GM21447 (cell line): ENCODE results near the gene TBX18.
A peak's percentile ranks its signal among the peaks of the same experiment; 100 is the strongest.

Source experiments
- ATAC-seq: cut with Tn5 transposase; IDR thresholded peaks from one replicate; pipeline ENCODE4 v1.9.1; 2021; ENCODE audit not compliant: unreplicated experiment

TBX18 gene

GRCh38 chr6:84764332-84765049, at the start of gene TBX18:
Gene TBX18 (minus strand): TSS chr6:84764598. CDS start chr6:84764181, 417 bp downstream.
- ATAC-seq, result no peak

DNA sequence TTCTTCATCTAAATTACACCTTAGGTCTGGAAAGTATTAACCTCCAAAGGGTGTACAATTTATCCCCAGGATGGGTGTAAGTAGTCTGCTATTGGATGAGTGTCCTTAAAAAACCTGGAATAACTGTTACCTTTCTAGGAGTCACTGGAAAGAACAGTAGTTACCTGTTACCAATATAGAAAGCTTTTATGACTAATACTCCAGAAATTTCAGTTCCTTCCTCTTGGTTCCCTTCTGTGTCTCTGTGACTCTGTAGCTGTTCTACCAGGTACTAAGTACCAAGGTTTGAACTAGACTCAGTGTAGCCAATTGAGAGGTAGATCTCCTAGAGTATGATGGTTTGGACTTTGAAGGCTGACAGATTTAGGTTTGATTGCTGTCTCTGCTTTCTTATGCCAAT, 47.0 kb upstream of the TBX18 start:
- ATAC-seq, result no peak

- ATAC-seq, result no peak
Measured at GRCh38 chr6:84809455-84809854, 45.1 kb upstream of the TBX18 start.

DNA sequence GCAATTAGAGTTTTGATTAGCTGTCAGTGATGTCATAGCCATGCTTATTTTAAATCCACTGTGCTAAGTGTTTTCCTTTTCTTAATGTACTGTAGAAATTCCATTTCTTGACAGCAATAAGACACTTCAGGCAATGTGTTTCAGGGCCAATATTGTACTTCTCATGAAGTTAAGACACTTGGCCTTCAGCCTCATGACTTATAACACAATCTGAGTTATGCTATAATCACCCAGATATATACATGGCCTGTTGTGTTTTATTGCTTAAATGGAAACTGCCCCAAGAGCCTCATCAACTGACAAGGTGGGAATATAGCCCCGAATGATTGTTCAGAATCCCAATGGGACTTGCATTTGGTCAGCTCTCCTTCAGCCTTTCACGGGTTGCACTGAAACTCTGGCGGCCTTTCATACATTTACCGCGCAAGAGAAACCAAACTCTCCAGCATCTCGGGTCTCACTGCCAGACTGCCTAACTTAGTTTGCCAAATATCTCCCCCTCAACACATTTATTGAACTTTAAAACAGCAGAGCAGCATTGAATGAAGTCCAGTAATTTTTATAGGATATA, 44.2 kb upstream of the TBX18 start:
- no peak for ATAC-seq

DNA sequence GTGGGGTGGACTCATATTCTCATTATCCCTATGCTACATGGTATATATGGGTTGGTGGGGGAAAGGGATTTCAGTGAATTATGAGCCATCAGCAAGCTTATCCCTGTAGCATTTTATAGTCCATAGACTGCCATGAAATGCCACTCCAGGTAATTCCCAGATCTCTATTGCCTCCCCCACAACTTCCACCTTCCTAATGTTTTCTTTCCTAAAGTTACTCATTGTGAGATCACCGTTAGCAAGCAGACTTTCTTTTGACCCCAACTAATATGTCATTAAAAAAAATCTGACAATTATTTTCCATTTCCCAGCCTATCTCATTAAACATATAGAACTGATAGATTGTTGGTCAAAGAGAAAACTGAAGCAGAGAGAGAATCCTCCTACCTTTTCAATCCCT, 40.7 kb upstream of the TBX18 start:
- ATAC-seq, result no peak

DNA sequence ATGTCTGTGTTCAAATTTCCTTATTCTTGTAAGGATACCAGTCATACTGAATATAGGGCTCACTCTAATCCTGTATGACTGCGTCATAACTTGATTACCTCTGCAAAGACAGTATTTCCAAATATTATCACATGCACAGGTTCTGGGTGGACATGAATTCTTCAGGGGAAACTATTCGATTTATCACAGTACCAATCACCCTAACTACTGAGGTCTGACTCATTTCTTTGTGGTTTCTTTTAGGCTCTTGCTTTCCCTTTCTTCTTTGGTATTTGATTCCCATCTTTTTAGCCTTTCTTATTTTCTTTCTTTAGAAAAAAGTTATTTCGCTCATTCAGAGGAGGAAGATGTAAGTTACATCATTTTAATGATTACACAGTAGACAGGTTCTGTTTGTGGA, 40.3 kb upstream of the TBX18 start:
- ATAC-seq, result no peak

GRCh38 chr6:84801250-84801649, 36.9 kb upstream of the TBX18 start:
- no peak for ATAC-seq

GRCh38 chr6:84798257-84798656, 33.9 kb upstream of the TBX18 start:
- no peak for ATAC-seq

GRCh38 chr6:84796343-84796742, 31.9 kb upstream of the TBX18 start:
- ATAC-seq, result no peak

DNA sequence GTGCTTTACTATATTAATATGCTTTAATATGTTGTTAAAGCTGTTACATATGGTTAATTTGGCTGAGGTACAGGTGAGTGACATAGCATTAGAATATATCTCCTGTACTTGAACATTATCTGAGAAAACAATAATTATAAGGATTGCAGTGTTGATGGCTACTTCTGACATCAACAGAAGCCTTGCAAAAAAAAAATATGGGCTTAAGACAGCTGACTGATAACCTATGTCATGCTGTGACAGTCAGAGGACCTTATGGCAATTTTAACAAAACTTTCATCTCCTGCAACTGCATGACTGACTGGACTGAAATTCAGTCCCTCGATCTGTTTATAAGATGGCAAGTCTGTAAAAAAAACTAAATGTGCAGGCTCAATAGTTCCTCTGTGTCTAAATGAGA, 27.5 kb upstream of the TBX18 start:
- ATAC-seq, result no peak

DNA sequence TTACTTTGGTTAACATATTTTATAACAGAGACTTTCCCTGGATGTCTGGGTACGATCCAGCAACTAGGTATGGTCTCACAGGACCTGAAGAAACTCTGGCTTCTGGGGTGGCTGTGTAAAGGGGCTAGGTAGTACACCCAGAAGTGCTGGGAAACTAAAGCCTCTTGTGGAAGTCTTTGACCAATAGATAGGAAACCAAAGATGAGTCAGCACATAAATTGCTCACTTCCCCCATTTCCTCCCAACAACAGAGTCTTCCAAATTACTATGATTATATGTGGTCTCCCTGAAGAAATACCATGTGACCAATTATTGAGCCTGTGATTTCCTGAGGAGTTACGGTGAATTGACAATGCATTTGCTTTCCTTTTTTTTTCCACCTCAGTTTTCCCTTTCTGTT, 26.8 kb upstream of the TBX18 start:
- no peak for ATAC-seq

DNA sequence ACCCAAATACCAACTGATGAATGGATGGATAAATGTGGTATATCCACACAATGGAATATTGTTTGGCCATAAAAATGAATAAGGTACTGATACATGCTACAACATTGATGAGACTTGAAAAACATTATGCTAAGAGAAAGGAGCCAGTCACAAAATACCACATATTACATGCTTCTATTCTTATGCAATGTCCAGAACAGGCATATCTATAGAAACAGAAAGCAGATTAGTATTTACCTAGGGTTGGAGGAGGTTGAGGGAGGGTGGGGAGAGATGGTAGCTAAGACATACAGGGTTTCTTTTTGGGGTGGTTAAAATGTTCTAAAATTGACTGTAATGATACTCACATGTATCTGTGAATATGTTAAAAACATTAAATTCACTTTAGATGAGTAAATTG, 24.8 kb upstream of the TBX18 start:
- no peak for ATAC-seq

- no peak for ATAC-seq
Measured at GRCh38 chr6:84788689-84789088, 24.3 kb upstream of the TBX18 start.

DNA sequence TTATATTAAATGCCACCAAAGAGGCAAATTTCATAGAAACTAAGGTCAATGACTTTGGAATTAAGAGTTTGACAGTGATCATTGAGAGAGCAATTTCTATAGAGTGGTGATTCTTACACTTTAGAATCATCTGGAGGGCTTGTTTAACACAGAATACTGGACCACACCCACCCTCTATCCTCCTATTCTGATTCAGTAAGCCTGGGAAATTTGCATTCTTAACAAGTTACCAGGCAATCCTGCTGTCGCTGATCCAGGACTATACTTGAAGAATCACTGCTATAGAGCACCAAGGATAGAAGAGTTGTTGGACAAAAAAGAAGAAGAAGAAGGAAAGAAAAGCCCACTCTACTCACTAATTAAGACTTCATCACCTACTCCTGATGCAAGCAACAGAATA, 21.3 kb upstream of the TBX18 start:
- no peak for ATAC-seq

- no peak for ATAC-seq
Measured at GRCh38 chr6:84779917-84780316, 15.5 kb upstream of the TBX18 start.

DNA sequence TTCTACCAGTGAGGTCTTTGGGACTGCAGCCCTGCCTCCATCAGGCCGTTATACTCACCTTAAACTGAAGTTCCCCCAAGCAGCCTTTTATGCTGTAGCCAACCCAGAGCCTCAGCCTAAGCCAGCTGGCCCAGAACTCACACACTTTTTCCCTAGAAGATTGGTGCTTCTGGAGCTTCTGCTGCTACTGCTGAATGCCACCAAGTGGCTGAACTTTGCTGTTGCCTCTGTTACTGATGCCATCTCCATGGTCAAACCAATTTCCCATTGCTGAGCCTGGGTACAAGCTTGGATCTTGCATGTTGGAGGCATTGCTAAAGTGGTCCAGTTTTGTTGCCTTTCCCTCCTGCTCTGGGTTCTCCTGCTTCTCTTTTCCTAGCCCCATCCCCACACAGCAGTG, 15.0 kb upstream of the TBX18 start:
- no peak for ATAC-seq

GRCh38 chr6:84777888-84778287, 13.5 kb upstream of the TBX18 start:
- ATAC-seq, result no peak

- no peak for ATAC-seq
Measured at GRCh38 chr6:84776392-84776791, 12.0 kb upstream of the TBX18 start.

DNA sequence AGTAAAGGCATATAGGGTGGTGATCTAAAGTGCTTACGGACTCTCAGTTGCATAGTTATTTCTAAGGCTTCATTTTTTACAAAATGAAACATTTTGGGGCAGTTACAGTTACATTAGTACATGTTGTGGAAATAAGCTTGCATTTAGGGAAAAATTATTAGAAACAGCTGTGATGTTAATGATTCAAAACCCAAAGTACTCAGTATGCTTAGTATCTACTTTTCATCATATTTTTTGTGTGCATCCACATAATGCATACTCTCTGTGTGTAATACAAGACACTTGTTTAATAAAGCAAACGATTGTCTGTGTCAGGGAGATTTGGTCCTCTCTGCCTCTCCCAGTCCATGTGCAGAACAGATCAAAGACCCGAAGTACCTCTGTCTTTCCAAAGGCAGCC, 11.4 kb upstream of the TBX18 start:
- ATAC-seq, result no peak

DNA sequence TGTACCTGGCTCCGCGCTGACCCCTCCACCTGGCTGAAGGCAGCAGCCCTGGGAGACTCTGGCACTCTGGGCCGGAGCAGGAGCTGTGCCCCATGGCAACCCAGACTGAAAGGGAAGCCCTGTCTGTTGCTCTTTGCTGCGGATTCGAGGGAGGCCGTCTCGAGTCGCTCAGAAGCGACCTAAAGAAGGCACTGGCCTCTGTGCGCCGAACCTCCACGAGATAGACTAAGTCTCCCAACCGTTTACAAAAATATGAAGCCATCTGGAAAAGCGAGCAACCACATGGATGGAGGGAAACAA, 10.5 kb upstream of the TBX18 start:
- ATAC-seq, result no peak

DNA sequence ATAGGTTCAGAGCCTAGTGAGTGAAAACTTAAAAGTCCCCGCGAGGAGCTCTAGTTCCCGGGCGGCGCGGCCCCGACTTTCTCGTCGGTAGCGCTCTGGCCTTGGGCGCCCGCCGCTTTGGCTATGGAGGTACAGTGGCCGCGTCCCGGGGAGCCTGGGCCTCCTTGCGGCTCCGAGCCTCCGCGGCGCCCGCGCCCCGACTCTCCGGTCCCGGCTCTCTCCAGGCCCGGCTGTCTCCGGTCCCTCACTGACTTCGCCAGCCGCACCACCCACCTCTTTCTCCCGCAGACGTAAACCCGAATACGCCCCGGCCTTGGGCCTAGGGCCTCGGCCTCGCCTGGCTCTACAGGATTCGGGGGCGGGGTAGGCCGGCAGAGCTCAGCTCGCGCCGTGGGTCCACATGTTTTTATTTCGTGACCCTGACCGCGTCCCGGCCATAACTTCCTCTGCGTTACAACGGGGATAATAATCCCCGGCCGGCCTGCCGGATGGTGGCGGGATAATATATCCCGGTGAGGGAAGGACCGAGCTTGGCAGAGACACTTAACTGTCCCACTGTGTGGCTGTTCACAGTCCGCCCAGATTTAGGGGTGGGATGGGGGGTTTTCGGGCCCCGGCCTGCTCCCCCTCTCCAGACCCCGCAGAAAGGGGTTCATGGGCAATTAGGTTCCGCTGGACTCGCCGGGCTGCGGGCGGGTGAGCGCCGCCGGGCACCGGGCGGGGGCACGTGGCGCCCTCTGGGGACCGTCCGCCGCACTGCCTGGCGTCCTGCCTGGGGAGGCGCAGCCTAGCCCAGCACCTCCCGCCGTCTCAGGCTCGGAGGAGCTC, 10.0 kb upstream of the TBX18 start:
- peak; percentile 82 for ATAC-seq

GRCh38 chr6:84773431-84774156, 9.2 kb upstream of the TBX18 start:
- peak; percentile 16 for ATAC-seq
